Keratinocyte (primary cell): ENCODE data around the gene DTNBP1. TPM values are rescaled to one million over a fixed set of nuclear protein-coding genes. Genes with fewer than 3 reads are reported as not detected.

Experiments used
- DNase-seq: peaks from one replicate; pipeline ENCODE4 v3.0.0-alpha.2; 2011; ENCODE audit warnings: low read depth, missing footprints, low spot score
- FAIRE-seq: peaks from 2 replicates; lab custom pipeline; 2011; peaks lifted over from hg19 to GRCh38; lab: Jason Lieb, UNC
- H2AFZ ChIP-seq: 2 replicates; pipeline ENCODE4 v1.6.0; 2012; ENCODE audit warnings: low read length, control low read depth, inconsistent platforms; ENCODE audit not compliant: control insufficient read depth
- H3K27ac ChIP-seq: 2 replicates; pipeline ENCODE4 v1.5.1; 2011; ENCODE audit warnings: low read length; ENCODE audit not compliant: control insufficient read depth, insufficient read depth
- H3K27me3 ChIP-seq: 3 replicates; pipeline ENCODE4 v1.6.0; 2011; ENCODE audit warnings: low read length; ENCODE audit not compliant: control insufficient read depth, insufficient read depth; ENCODE audit errors: extremely low read depth
- H3K36me3 ChIP-seq, 2 experiments: 2 replicates in 1 of 2; 3 replicates in 1 of 2; pipeline ENCODE4 v1.5.1; 2011; ENCODE audit warnings: low read length in 2 of 2, mild to moderate bottlenecking in 1 of 2; ENCODE audit not compliant: control insufficient read depth in 2 of 2, insufficient read depth in 2 of 2; ENCODE audit errors: extremely low read depth in 1 of 2
- H3K4me1 ChIP-seq: 3 replicates; pipeline ENCODE4 v1.5.1; 2011; ENCODE audit warnings: low read length; ENCODE audit not compliant: control insufficient read depth, insufficient read depth; ENCODE audit errors: extremely low read depth
- H3K4me2 ChIP-seq: 3 replicates; pipeline ENCODE4 v1.6.0; 2011; ENCODE audit warnings: low read depth, low read length; ENCODE audit not compliant: control insufficient read depth, insufficient read depth; ENCODE audit errors: extremely low read depth
- H3K4me3 ChIP-seq, 3 experiments: fragments of 200-600 bp in 1 of 3; sonication (generic) in 1 of 3; 2 replicates in 2 of 3; 3 replicates in 1 of 3; pipeline ENCODE4 v1.5.1; 2011 to 2016; ENCODE audit warnings: low read length in 3 of 3, mild to moderate bottlenecking in 3 of 3, control low read depth in 2 of 3, inconsistent platforms in 1 of 3, low read depth in 1 of 3, mixed read lengths in 1 of 3, mixed run types in 1 of 3, moderate library complexity in 1 of 3; ENCODE audit not compliant: control insufficient read depth in 2 of 3, insufficient read depth in 2 of 3; ENCODE audit errors: extremely low read depth in 1 of 3
- H3K79me2 ChIP-seq: 2 replicates; pipeline ENCODE4 v1.6.0; 2012; ENCODE audit warnings: low read length; ENCODE audit not compliant: control insufficient read depth, insufficient read depth
- H3K9ac ChIP-seq: 3 replicates; pipeline ENCODE4 v1.6.0; 2011; ENCODE audit warnings: low read length; ENCODE audit not compliant: control insufficient read depth, insufficient read depth; ENCODE audit errors: extremely low read depth
- H3K9me1 ChIP-seq: 3 replicates; pipeline ENCODE4 v1.6.0; 2011; ENCODE audit warnings: low read length; ENCODE audit not compliant: control insufficient read depth, insufficient read depth; ENCODE audit errors: extremely low read depth
- H3K9me3 ChIP-seq: 2 replicates; pipeline ENCODE4 v1.5.1; 2012; ENCODE audit warnings: low read depth, low read length; ENCODE audit not compliant: control insufficient read depth
- H4K20me1 ChIP-seq: 3 replicates; pipeline ENCODE4 v1.6.0; 2011; ENCODE audit warnings: low read length; ENCODE audit not compliant: control insufficient read depth, insufficient read depth; ENCODE audit errors: extremely low read depth
- CTCF ChIP-seq, 3 experiments: IDR thresholded peaks in 1 of 3; conservative IDR thresholded peaks in 1 of 3; optimal IDR thresholded peaks in 1 of 3; 2 replicates in 2 of 3; 3 replicates in 1 of 3; pipeline versions ENCODE3 to v1.5.1; 2011; ENCODE audit warnings: low read length in 3 of 3, mild to moderate bottlenecking in 3 of 3, moderate library complexity in 2 of 3, control low read depth in 1 of 3, inconsistent platforms in 1 of 3; ENCODE audit not compliant: insufficient read depth in 2 of 3; ENCODE audit errors: extremely low read depth in 1 of 3
- EZH2 ChIP-seq: IDR thresholded peaks from one replicate; pipeline ENCODE4 v1.6.1; 2012; ENCODE audit warnings: inconsistent platforms, mild to moderate bottlenecking, low read length, moderate library complexity
- dilution Hi-C: fragments of 300-500 bp; cut with MboI; formaldehyde crosslinking; loops from one replicate; pipeline ENCODE4 v1.7.0; 2020; ENCODE audit warnings: low sequenced_read_pairs; ENCODE audit not compliant: extremely low pct_ligation_motif_present
- polyA plus RNA-seq, 5 experiments: library from polyadenylated mRNA; depleted of rRNA in 3 of 5; stranded (reverse) in 3 of 5; stranded (forward) in 1 of 5; unstranded in 1 of 5; fragments of >200 nt; gene quantifications; 1 replicate in 1 of 5; 2 replicates in 3 of 5; 3 replicates in 1 of 5; pipeline versions ENCODE4 v1.2.1 to v1.2.3, GENCODE V29; 2011 to 2012; ENCODE audit warnings: missing spikeins in 2 of 5, low read depth in 1 of 5, low replicate concordance in 1 of 5

DTNBP1 gene
- polyA plus RNA-seq, 1 donor (not counting 4 experiments of a cell fraction or from before 2014, with no cell fraction given) = 11.5 TPM

- H3K36me3 ChIP-seq = peaks cover 12 to 14% of the 10 kb centered on the region in 2 experiments
- H3K27me3 ChIP-seq = no peaks in the 10 kb centered on the region
- no peak for TF ChIP-seq EZH2
- TF ChIP-seq CTCF (optimal IDR thresholded peaks at IDR 0.05 in 1 of 3, IDR thresholded peaks at IDR 0.05 in 1 of 3, conservative IDR thresholded peaks at IDR 0.05 in 1 of 3; ENCODE audit: extremely low read depth in 1 of 3, insufficient read depth in 2 of 3, low read length in 3 of 3) = no peak
- no peak overlapping the region for H3K27ac ChIP-seq
- no peak overlapping the region for H3K9ac ChIP-seq
- peaks cover 26% of the 10 kb centered on the region for H3K79me2 ChIP-seq
- DNase-seq (no peak), FAIRE-seq (no peak)
- H3K9me3 ChIP-seq = no peaks in the 10 kb centered on the region
- dilution Hi-C loops = no loop called here
- no peak overlapping the region for H3K4me3 ChIP-seq
- no peaks in the 10 kb centered on the region for H4K20me1 ChIP-seq
- H2AFZ ChIP-seq = no peak overlapping the region
- no peak overlapping the region for H3K4me2 ChIP-seq
- peaks cover 21% of the 10 kb centered on the region for H3K4me1 ChIP-seq
- peaks cover 2% of the 10 kb centered on the region for H3K9me1 ChIP-seq
Measured at GRCh38 chr6:15484821-15485220, 178.0 kb downstream of the DTNBP1 start.

- no peaks in the 10 kb centered on the region for H3K9me3 ChIP-seq
- H3K9ac ChIP-seq = no peak overlapping the region
- dilution Hi-C loops = no loop called here
- no peak overlapping the region for H3K27ac ChIP-seq
- peaks cover 2% of the 10 kb centered on the region for H3K9me1 ChIP-seq
- H3K4me2 ChIP-seq = no peak overlapping the region
- H3K4me3 ChIP-seq = no peak overlapping the region
- H3K27me3 ChIP-seq = no peaks in the 10 kb centered on the region
- H3K79me2 ChIP-seq = peaks cover 26% of the 10 kb centered on the region
- H3K36me3 ChIP-seq = peaks cover 8 to 11% of the 10 kb centered on the region in 2 experiments
- no peak overlapping the region for H2AFZ ChIP-seq
- FAIRE-seq (no peak), DNase-seq (no peak)
- H3K4me1 ChIP-seq = peaks cover 27% of the 10 kb centered on the region
- H4K20me1 ChIP-seq = no peaks in the 10 kb centered on the region
- no peak for TF ChIP-seq EZH2
- TF ChIP-seq CTCF (optimal IDR thresholded peaks at IDR 0.05 in 1 of 3, IDR thresholded peaks at IDR 0.05 in 1 of 3, conservative IDR thresholded peaks at IDR 0.05 in 1 of 3; ENCODE audit: extremely low read depth in 1 of 3, insufficient read depth in 2 of 3, low read length in 3 of 3) = no peak
Measured at GRCh38 chr6:15484140-15484539, 178.7 kb downstream of the DTNBP1 start.
